Neuronal stem cell (in vitro differentiated cells): Measurements from ENCODE around the gene CLMN.

ENCODE experiments used
- DNase-seq: peaks from one replicate; pipeline ENCODE4 v3.0.0-alpha.2; 2013; ENCODE audit warnings: low spot score
- H2AFZ ChIP-seq: one replicate; pipeline ENCODE4 v1.6.1; 2013; ENCODE audit warnings: mild to moderate bottlenecking, low read length, inconsistent platforms
- H2AK5ac ChIP-seq: 2 replicates; pipeline ENCODE4 v1.6.1; 2013; ENCODE audit warnings: low read depth, mild to moderate bottlenecking, inconsistent platforms, low read length, moderate library complexity, mixed read lengths
- H2BK120ac ChIP-seq: 2 replicates; pipeline ENCODE4 v1.6.1; 2013; ENCODE audit warnings: low read depth, mild to moderate bottlenecking, inconsistent platforms, low read length, moderate library complexity, mixed read lengths
- H2BK12ac ChIP-seq: one replicate; pipeline ENCODE4 v1.6.1; 2013; ENCODE audit warnings: low read length, inconsistent platforms
- H2BK15ac ChIP-seq: 2 replicates; pipeline ENCODE4 v1.6.1; 2013; ENCODE audit warnings: mild to moderate bottlenecking, low read length, inconsistent platforms, mixed read lengths
- H2BK5ac ChIP-seq: one replicate; pipeline ENCODE4 v1.6.1; 2013; ENCODE audit warnings: inconsistent platforms, mild to moderate bottlenecking, low read length, moderate library complexity
- H3K14ac ChIP-seq: one replicate; pipeline ENCODE4 v1.6.1; 2013; ENCODE audit warnings: low read length, inconsistent platforms
- H3K18ac ChIP-seq: 2 replicates; pipeline ENCODE4 v1.6.1; 2013; ENCODE audit warnings: low read length, inconsistent platforms
- H3K23ac ChIP-seq: 2 replicates; pipeline ENCODE4 v1.6.1; 2013; ENCODE audit warnings: low read depth, mild to moderate bottlenecking, mixed read lengths, low read length, inconsistent platforms; ENCODE audit not compliant: poor library complexity
- H3K27ac ChIP-seq: replicated peaks from 3 replicates; pipeline ENCODE4 v1.5.1; 2013; ENCODE audit warnings: low read length, inconsistent platforms
- H3K27me3 ChIP-seq, 3 experiments: 2 replicates each; pipeline ENCODE4 v1.6.1; 2013; ENCODE audit warnings: low read length in 3 of 3, mild to moderate bottlenecking in 2 of 3, inconsistent platforms in 1 of 3, low read depth in 1 of 3, mixed read lengths in 1 of 3, moderate library complexity in 1 of 3; ENCODE audit not compliant: control insufficient read depth in 3 of 3, insufficient read depth in 3 of 3
- H3K36me3 ChIP-seq, 2 donors: replicated peaks in 1 of 2; 2 replicates each; pipeline ENCODE4 v1.6.1; 2013; ENCODE audit warnings: low read length in 2 of 2; ENCODE audit not compliant: control insufficient read depth in 2 of 2, insufficient read depth in 2 of 2
- H3K4ac ChIP-seq: 2 replicates; pipeline ENCODE4 v1.6.1; 2013; ENCODE audit warnings: inconsistent platforms, mild to moderate bottlenecking, low read length, moderate library complexity
- H3K4me1 ChIP-seq, 2 donors: 1 replicate in 1 of 2; 2 replicates in 1 of 2; pipeline ENCODE4 v1.6.1; 2013; ENCODE audit warnings: low read length in 2 of 2, low read depth in 1 of 2; ENCODE audit not compliant: control insufficient read depth in 2 of 2, insufficient read depth in 1 of 2
- H3K4me2 ChIP-seq: one replicate; pipeline ENCODE4 v1.6.1; 2013; ENCODE audit warnings: mild to moderate bottlenecking, low read length, inconsistent platforms; ENCODE audit not compliant: insufficient read depth, poor library complexity, severe bottlenecking
- H3K4me3 ChIP-seq, 2 donors: 2 replicates each; pipeline ENCODE4 v1.5.1; 2013; ENCODE audit warnings: low read length in 2 of 2, mild to moderate bottlenecking in 2 of 2, inconsistent platforms in 1 of 2, moderate library complexity in 1 of 2
- H3K79me1 ChIP-seq: one replicate; pipeline ENCODE4 v1.6.1; 2013; ENCODE audit warnings: low read depth, mild to moderate bottlenecking, inconsistent platforms, low read length, moderate library complexity
- H3K9ac ChIP-seq: one replicate; pipeline ENCODE4 v1.6.1; 2013; ENCODE audit warnings: mild to moderate bottlenecking, low read depth, low read length, inconsistent platforms; ENCODE audit not compliant: poor library complexity
- H3K9me3 ChIP-seq, 2 donors: replicated peaks in 1 of 2; 2 replicates each; pipeline versions ENCODE3 to v1.6.1; 2013; ENCODE audit warnings: low read length in 2 of 2, mild to moderate bottlenecking in 2 of 2, inconsistent platforms in 1 of 2, low read depth in 1 of 2, mixed read lengths in 1 of 2, moderate library complexity in 1 of 2; ENCODE audit not compliant: control insufficient read depth in 2 of 2, insufficient read depth in 1 of 2
- H4K8ac ChIP-seq: one replicate; pipeline ENCODE4 v1.6.1; 2013; ENCODE audit warnings: low read depth, mild to moderate bottlenecking, inconsistent platforms, low read length, moderate library complexity
- H4K91ac ChIP-seq: one replicate; pipeline ENCODE4 v1.6.1; 2013; ENCODE audit warnings: low read length, low read depth, mild to moderate bottlenecking, inconsistent platforms; ENCODE audit not compliant: poor library complexity
- WGBS, 2 donors: extraction: QIAGEN DNeasy Blood & Tissue Kit; methylation state at CpG; one replicate each; pipeline ENCODE4 v1.1.7; 2013; ENCODE audit warnings: missing lambda C conversion rate in 2 of 2, mixed read lengths in 1 of 2; ENCODE audit not compliant: insufficient read length in 2 of 2, insufficient replicate concordance in 1 of 2; ENCODE audit errors: extremely low coverage in 2 of 2; 5-methylcytosine and 5-hydroxymethylcytosine counted together

The CLMN gene

DNA sequence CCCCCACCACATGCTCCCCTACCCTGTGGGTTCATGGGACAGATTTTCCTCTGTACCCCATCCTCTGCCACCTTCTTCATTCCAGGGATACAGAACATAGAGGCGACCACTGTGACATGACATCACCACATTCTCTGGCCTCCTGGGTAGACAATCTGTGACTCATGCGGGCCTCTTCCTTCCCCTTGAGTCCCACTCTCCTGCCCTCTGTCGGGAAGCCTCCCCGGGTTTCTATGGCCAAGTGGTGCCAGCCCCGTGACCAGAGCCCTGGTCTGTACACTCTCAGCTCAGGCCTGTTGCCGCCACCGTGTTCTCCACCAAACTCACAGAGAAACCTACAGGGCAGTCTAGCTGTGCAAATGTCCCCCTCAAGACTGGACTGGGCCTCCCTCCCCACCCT is 8.0 kb downstream of the CLMN start:
- Histone ChIP-seq H2BK12ac (no peak overlapping the region), H3K27ac (no peak overlapping the region), H3K4me1 (peaks cover under 1% of the 10 kb centered on the region in 2 donors), H3K4me3 (no peak overlapping the region), H3K18ac (no peak overlapping the region), H2AK5ac (no peak overlapping the region), H3K4me2 (no peak overlapping the region), H2AFZ (no peak overlapping the region), H2BK15ac (no peak overlapping the region), H3K14ac (no peak overlapping the region), H2BK120ac (no peak overlapping the region), H3K9me3 (peaks cover 0 to 3% of the 10 kb centered on the region in 2 donors), H3K23ac (no peak overlapping the region), H3K27me3 (no peaks in the 10 kb centered on the region), H4K8ac (no peak overlapping the region), H3K9ac (no peak overlapping the region), H2BK5ac (no peak overlapping the region), H3K79me1 (peaks cover 2% of the 10 kb centered on the region), H3K4ac (no peak overlapping the region), H3K36me3 (no peaks in the 10 kb centered on the region), H4K91ac (no peak overlapping the region)
- DNase-seq: no peak
- no CpG with 5 or more reads among the region's 7 CpGs for WGBS, 2 donors

DNA sequence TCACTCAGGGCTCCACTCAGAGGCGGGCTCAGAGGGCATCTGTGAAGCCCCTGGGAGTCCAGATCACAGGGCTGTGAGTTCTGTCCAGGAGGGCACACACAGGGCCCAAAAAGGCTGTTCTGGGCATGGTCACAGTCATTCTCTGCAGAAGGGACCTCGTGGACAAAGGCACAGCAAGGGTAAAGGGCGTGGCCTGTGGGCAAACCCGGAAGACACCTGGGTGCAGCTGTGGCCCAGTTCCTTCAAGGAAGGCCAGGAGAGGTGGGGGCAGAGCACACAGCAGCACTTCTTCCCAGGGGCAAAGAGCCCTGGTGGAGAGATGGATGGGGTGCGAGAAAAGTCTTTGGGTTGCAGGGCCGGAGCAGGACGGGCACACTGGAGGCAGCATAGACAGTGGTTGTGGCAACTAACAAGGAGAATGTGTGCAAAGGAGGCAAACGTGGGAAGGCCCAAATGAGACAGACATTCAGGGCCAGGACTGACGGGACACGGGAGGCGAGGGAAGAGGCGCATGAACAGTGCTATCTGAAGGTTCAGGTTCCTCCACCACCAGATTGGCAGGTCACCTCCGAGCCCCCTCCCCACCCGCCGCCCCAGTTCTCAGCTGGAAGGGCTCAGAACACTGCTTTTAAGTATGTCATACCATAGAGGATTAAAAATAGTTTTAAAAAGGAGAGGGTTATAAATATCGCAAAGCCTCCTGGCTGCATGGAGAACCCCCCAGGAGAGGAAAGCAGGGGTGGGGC is 8.9 kb downstream of the CLMN start:
- Histone ChIP-seq H4K8ac (no peak overlapping the region), H3K79me1 (peaks cover 2% of the 10 kb centered on the region), H3K36me3 (no peaks in the 10 kb centered on the region), H3K27ac (no peak overlapping the region), H2BK12ac (no peak overlapping the region), H3K9ac (peak overlapping the region; percentile 24), H3K4me3 (no peak overlapping the region), H3K4me1 (no peaks in the 10 kb centered on the region), H2BK15ac (no peak overlapping the region), H3K23ac (no peak overlapping the region), H4K91ac (no peak overlapping the region), H3K14ac (no peak overlapping the region), H2BK5ac (no peak overlapping the region), H3K27me3 (no peaks in the 10 kb centered on the region), H2BK120ac (no peak overlapping the region), H3K4ac (no peak overlapping the region), H2AK5ac (no peak overlapping the region), H3K4me2 (no peak overlapping the region), H2AFZ (no peak overlapping the region), H3K18ac (no peak overlapping the region), H3K9me3 (peaks cover 0 to 3% of the 10 kb centered on the region in 2 donors)
- DNase-seq: no peak
- WGBS, 2 donors: no CpG with 5 or more reads among the region's 16 CpGs

DNA sequence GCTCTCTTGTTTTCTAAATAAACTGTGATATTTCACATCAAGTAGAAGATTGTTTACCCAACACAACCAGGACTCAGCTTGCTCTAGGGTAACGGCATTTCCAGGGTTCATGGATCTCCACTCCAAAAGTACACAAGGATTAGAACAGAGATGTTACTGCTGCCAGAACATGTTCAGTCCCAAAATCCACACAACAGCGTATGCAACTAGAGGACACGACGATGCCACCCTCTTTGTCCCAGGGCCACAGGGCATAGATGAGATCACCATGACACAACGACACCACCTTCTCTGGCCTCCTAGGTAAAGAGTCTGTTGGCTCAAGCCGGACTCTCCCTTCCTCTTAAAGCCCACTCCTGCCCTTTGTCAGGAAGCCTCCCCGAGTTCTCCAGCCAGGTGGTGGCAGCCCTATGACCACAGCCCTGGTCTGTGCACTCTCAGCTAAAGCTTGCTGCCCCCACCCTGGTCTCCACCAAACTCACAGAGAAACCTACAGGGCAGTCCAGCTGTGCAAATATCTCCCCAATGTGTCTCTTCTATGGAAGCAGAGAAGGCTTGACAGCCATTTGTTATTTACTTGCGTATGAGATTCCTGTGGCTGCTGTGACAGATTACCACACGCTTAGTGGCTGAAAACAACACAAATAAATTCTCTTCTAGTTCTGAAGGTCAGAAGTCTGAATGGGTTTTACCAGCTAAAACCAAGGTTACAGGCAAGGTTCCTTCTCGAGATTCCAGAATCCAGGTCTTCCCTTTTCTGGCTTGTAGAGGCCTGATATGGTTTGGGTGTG is 10.3 kb downstream of the CLMN start:
- Histone ChIP-seq H2BK15ac (no peak overlapping the region), H4K8ac (no peak overlapping the region), H2BK120ac (no peak overlapping the region), H3K4me2 (no peak overlapping the region), H3K14ac (no peak overlapping the region), H2BK12ac (no peak overlapping the region), H3K27me3 (no peaks in the 10 kb centered on the region), H3K4me3 (no peak overlapping the region), H2AFZ (no peak overlapping the region), H3K18ac (no peak overlapping the region), H3K4me1 (no peaks in the 10 kb centered on the region), H3K4ac (no peak overlapping the region), H3K36me3 (no peaks in the 10 kb centered on the region), H2AK5ac (no peak overlapping the region), H3K79me1 (peaks cover 2% of the 10 kb centered on the region), H3K23ac (no peak overlapping the region), H3K9ac (no peak overlapping the region), H3K27ac (no peak overlapping the region), H3K9me3 (peaks cover 0 to 3% of the 10 kb centered on the region in 2 donors), H4K91ac (no peak overlapping the region), H2BK5ac (no peak overlapping the region)
- no CpG with 5 or more reads among the region's 10 CpGs for WGBS, 2 donors
- no peak for DNase-seq

DNA sequence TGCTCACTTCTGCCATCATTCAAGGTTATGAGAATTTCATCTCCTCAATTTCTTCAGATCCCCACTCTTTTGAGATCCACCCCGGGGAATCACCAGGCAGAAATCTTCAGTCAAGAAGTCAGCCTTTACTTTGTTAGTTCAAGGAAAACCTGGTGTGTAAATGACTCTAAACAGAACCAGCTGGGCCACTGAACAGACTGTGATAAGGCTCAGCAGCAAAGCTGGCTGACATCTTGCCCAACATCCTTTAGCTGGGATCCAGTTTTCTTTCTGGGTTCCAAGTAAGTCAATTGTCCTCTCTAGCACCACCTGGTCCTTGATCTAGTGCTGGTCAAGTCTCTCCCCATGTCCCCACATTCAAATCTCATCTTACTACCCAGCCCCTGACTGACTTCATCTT is 11.6 kb downstream of the CLMN start:
- Histone ChIP-seq H3K4me2 (no peak overlapping the region), H3K27ac (no peak overlapping the region)
- no CpG with 5 or more reads among the region's 1 CpG for WGBS, 2 donors

More for the DNA sequence above, 11.6 kb downstream of the CLMN start:
- H3K9ac ChIP-seq: no peak overlapping the region
- no peak overlapping the region for H2AFZ ChIP-seq
- H2BK120ac ChIP-seq: no peak overlapping the region
- no peaks in the 10 kb centered on the region for H3K36me3 ChIP-seq
- H3K23ac ChIP-seq: no peak overlapping the region
- H2BK15ac ChIP-seq: no peak overlapping the region
- H2BK12ac ChIP-seq: no peak overlapping the region
- no peak overlapping the region for H3K4ac ChIP-seq
- peaks cover 0 to 3% of the 10 kb centered on the region in 2 donors for H3K9me3 ChIP-seq
- peaks cover 0 to 5% of the 10 kb centered on the region in 2 donors for H3K4me1 ChIP-seq
- no peak overlapping the region for H3K14ac ChIP-seq
- no peak overlapping the region for H2AK5ac ChIP-seq
- no peak overlapping the region for H3K4me3 ChIP-seq
- no peak for DNase-seq
- no peak overlapping the region for H4K8ac ChIP-seq
- no peaks in the 10 kb centered on the region for H3K27me3 ChIP-seq
- no peak overlapping the region for H3K18ac ChIP-seq
- H4K91ac ChIP-seq: no peak overlapping the region
- H2BK5ac ChIP-seq: no peak overlapping the region
- peaks cover 2% of the 10 kb centered on the region for H3K79me1 ChIP-seq
